Keratinocyte (primary cell): Measurements from ENCODE around the gene DSCAML1. TPM values are rescaled to one million over a fixed set of nuclear protein-coding genes. Genes with fewer than 3 reads are reported as not detected.

Experiments used
- DNase-seq: peaks from one replicate; pipeline ENCODE4 v3.0.0-alpha.2; 2011; ENCODE audit warnings: low read depth, missing footprints, low spot score
- FAIRE-seq: peaks from 2 replicates; lab custom pipeline; 2011; peaks lifted over from hg19 to GRCh38; lab: Jason Lieb, UNC
- H2AFZ ChIP-seq: 2 replicates; pipeline ENCODE4 v1.6.0; 2012; ENCODE audit warnings: low read length, control low read depth, inconsistent platforms; ENCODE audit not compliant: control insufficient read depth
- H3K27ac ChIP-seq: 2 replicates; pipeline ENCODE4 v1.5.1; 2011; ENCODE audit warnings: low read length; ENCODE audit not compliant: control insufficient read depth, insufficient read depth
- H3K27me3 ChIP-seq: 3 replicates; pipeline ENCODE4 v1.6.0; 2011; ENCODE audit warnings: low read length; ENCODE audit not compliant: control insufficient read depth, insufficient read depth; ENCODE audit errors: extremely low read depth
- H3K36me3 ChIP-seq, 2 experiments: 2 replicates in 1 of 2; 3 replicates in 1 of 2; pipeline ENCODE4 v1.5.1; 2011; ENCODE audit warnings: low read length in 2 of 2, mild to moderate bottlenecking in 1 of 2; ENCODE audit not compliant: control insufficient read depth in 2 of 2, insufficient read depth in 2 of 2; ENCODE audit errors: extremely low read depth in 1 of 2
- H3K4me1 ChIP-seq: 3 replicates; pipeline ENCODE4 v1.5.1; 2011; ENCODE audit warnings: low read length; ENCODE audit not compliant: control insufficient read depth, insufficient read depth; ENCODE audit errors: extremely low read depth
- H3K4me2 ChIP-seq: 3 replicates; pipeline ENCODE4 v1.6.0; 2011; ENCODE audit warnings: low read depth, low read length; ENCODE audit not compliant: control insufficient read depth, insufficient read depth; ENCODE audit errors: extremely low read depth
- H3K4me3 ChIP-seq, 3 experiments: fragments of 200-600 bp in 1 of 3; sonication (generic) in 1 of 3; 2 replicates in 2 of 3; 3 replicates in 1 of 3; pipeline ENCODE4 v1.5.1; 2011 to 2016; ENCODE audit warnings: low read length in 3 of 3, mild to moderate bottlenecking in 3 of 3, control low read depth in 2 of 3, inconsistent platforms in 1 of 3, low read depth in 1 of 3, mixed read lengths in 1 of 3, mixed run types in 1 of 3, moderate library complexity in 1 of 3; ENCODE audit not compliant: control insufficient read depth in 2 of 3, insufficient read depth in 2 of 3; ENCODE audit errors: extremely low read depth in 1 of 3
- H3K79me2 ChIP-seq: 2 replicates; pipeline ENCODE4 v1.6.0; 2012; ENCODE audit warnings: low read length; ENCODE audit not compliant: control insufficient read depth, insufficient read depth
- H3K9ac ChIP-seq: 3 replicates; pipeline ENCODE4 v1.6.0; 2011; ENCODE audit warnings: low read length; ENCODE audit not compliant: control insufficient read depth, insufficient read depth; ENCODE audit errors: extremely low read depth
- H3K9me1 ChIP-seq: 3 replicates; pipeline ENCODE4 v1.6.0; 2011; ENCODE audit warnings: low read length; ENCODE audit not compliant: control insufficient read depth, insufficient read depth; ENCODE audit errors: extremely low read depth
- H3K9me3 ChIP-seq: 2 replicates; pipeline ENCODE4 v1.5.1; 2012; ENCODE audit warnings: low read depth, low read length; ENCODE audit not compliant: control insufficient read depth
- H4K20me1 ChIP-seq: 3 replicates; pipeline ENCODE4 v1.6.0; 2011; ENCODE audit warnings: low read length; ENCODE audit not compliant: control insufficient read depth, insufficient read depth; ENCODE audit errors: extremely low read depth
- EZH2 ChIP-seq: IDR thresholded peaks from one replicate; pipeline ENCODE4 v1.6.1; 2012; ENCODE audit warnings: inconsistent platforms, mild to moderate bottlenecking, low read length, moderate library complexity
- dilution Hi-C: fragments of 300-500 bp; cut with MboI; formaldehyde crosslinking; loops from one replicate; pipeline ENCODE4 v1.7.0; 2020; ENCODE audit warnings: low sequenced_read_pairs; ENCODE audit not compliant: extremely low pct_ligation_motif_present
- polyA plus RNA-seq, 5 experiments: library from polyadenylated mRNA; depleted of rRNA in 3 of 5; stranded (reverse) in 3 of 5; stranded (forward) in 1 of 5; unstranded in 1 of 5; fragments of >200 nt; gene quantifications; 1 replicate in 1 of 5; 2 replicates in 3 of 5; 3 replicates in 1 of 5; pipeline versions ENCODE4 v1.2.1 to v1.2.3, GENCODE V29; 2011 to 2012; ENCODE audit warnings: missing spikeins in 2 of 5, low read depth in 1 of 5, low replicate concordance in 1 of 5
- TF ChIP-seq, protein P1 (sequence below), 3 experiments: IDR thresholded peaks in 1 of 3; conservative IDR thresholded peaks in 1 of 3; optimal IDR thresholded peaks in 1 of 3; 2 replicates in 2 of 3; 3 replicates in 1 of 3; pipeline versions ENCODE3 to v1.5.1; 2011; ENCODE audit warnings: low read length in 3 of 3, mild to moderate bottlenecking in 3 of 3, moderate library complexity in 2 of 3, control low read depth in 1 of 3, inconsistent platforms in 1 of 3; ENCODE audit not compliant: insufficient read depth in 2 of 3; ENCODE audit errors: extremely low read depth in 1 of 3

The DSCAML1 gene
- polyA plus RNA-seq, 1 donor (not counting 4 experiments of a cell fraction or from before 2014, with no cell fraction given) = not detected

DNA sequence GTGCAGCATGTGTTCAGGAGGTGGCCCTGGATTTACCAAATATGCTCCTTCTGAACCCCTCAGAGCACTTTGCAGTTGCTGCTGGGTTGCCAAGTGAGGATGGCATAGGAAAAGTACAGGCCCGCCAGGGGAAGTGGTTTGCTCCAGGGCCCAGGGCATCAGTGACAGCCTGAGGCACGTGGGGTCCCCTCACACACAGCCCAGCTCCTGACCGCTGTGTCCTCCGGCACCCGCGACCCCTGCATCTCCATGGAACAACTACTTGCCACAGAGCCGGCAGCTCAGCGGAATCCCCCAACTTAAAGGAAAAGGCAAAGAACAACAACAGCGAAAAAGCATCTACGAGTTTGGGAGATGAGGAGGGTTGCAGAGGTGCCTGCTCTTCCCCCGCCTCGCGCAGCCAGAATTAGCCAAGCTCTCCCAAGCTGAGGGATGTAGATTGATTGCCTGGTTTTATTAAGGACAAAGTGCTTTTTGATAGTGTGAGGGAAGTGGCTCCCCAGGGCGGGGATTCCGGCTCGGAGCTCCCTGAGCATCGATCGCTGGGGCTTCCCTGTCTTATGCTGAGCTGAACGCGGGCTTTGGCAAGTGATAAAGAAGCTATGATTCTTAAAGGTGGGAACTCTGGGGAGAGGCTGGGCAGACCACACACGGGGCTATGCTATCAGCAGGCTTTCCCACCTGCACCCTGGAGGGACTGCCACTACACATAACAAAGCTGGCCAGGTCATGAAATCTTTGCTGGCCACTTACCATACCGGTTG is 294.8 kb downstream of the DSCAML1 start:
- dilution Hi-C loops = no loop called here
- no peaks in the 10 kb centered on the region for H3K9me1 ChIP-seq
- H3K4me1 ChIP-seq = no peaks in the 10 kb centered on the region
- no peak overlapping the region for H3K4me3 ChIP-seq
- H3K27ac ChIP-seq = no peak overlapping the region
- peaks cover 23% of the 10 kb centered on the region for H3K27me3 ChIP-seq
- no peak overlapping the region for H3K9ac ChIP-seq
- no peak overlapping the region for H3K4me2 ChIP-seq
- no peaks in the 10 kb centered on the region for H3K9me3 ChIP-seq
- H2AFZ ChIP-seq = no peak overlapping the region
- peaks cover 2% of the 10 kb centered on the region for H4K20me1 ChIP-seq
- DNase-seq (no peak), FAIRE-seq (no peak)
- TF ChIP-seq, protein P1, sequence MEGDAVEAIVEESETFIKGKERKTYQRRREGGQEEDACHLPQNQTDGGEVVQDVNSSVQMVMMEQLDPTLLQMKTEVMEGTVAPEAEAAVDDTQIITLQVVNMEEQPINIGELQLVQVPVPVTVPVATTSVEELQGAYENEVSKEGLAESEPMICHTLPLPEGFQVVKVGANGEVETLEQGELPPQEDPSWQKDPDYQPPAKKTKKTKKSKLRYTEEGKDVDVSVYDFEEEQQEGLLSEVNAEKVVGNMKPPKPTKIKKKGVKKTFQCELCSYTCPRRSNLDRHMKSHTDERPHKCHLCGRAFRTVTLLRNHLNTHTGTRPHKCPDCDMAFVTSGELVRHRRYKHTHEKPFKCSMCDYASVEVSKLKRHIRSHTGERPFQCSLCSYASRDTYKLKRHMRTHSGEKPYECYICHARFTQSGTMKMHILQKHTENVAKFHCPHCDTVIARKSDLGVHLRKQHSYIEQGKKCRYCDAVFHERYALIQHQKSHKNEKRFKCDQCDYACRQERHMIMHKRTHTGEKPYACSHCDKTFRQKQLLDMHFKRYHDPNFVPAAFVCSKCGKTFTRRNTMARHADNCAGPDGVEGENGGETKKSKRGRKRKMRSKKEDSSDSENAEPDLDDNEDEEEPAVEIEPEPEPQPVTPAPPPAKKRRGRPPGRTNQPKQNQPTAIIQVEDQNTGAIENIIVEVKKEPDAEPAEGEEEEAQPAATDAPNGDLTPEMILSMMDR (optimal IDR thresholded peaks at IDR 0.05 in 1 of 3, IDR thresholded peaks at IDR 0.05 in 1 of 3, conservative IDR thresholded peaks at IDR 0.05 in 1 of 3; ENCODE audit: extremely low read depth in 1 of 3, insufficient read depth in 2 of 3, low read length in 3 of 3) = no peak
- TF ChIP-seq EZH2 = no peak
- H3K36me3 ChIP-seq = no peaks in the 10 kb centered on the region
- H3K79me2 ChIP-seq = no peaks in the 10 kb centered on the region

DNA sequence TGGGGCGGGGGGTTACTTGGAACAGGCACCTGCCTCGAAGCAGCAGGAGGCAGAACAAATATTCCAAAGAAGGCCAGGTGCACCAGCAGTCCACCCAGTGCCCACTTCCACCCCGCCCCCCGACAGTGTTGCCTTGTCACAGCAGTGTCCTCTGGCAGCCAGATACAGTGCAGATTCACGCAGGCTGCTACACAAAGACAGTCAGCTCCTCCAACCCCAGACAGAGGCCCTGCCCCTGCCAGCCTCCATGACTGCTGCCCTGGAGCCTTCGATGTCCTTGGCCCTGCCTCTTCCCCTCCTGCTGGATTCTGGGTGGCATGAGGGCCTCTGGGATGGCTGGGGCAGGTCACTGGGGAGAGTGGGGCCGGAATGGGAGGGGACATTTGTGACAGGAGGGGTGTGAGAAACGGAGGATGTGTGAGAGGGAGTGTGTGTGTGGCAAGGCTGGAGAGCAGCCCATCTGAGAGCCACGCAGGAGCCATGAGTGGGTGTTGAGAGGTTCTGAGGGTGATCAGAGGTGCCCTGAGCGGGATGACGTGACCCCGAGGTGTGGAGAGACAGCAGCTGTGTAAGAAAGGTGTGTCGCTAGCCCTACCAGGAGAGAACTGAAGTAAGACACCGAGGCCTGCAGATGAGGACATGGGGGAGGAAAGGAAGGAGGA is 295.6 kb downstream of the DSCAML1 start:
- no peak overlapping the region for H3K4me2 ChIP-seq
- no peaks in the 10 kb centered on the region for H3K4me1 ChIP-seq
- peaks cover 2% of the 10 kb centered on the region for H4K20me1 ChIP-seq
- no peak for DNase-seq
- H3K27me3 ChIP-seq = peaks cover 18% of the 10 kb centered on the region
- no peak overlapping the region for H2AFZ ChIP-seq
- no peak overlapping the region for H3K27ac ChIP-seq
- dilution Hi-C loops = no loop called here
- H3K36me3 ChIP-seq = no peaks in the 10 kb centered on the region
- H3K79me2 ChIP-seq = no peaks in the 10 kb centered on the region
- no peak overlapping the region for H3K4me3 ChIP-seq
- FAIRE-seq = no peak
- no peak for TF ChIP-seq EZH2
- TF ChIP-seq, protein P1 (optimal IDR thresholded peaks at IDR 0.05 in 1 of 3, IDR thresholded peaks at IDR 0.05 in 1 of 3, conservative IDR thresholded peaks at IDR 0.05 in 1 of 3; ENCODE audit: extremely low read depth in 1 of 3, insufficient read depth in 2 of 3, low read length in 3 of 3) = no peak
- H3K9me1 ChIP-seq = no peaks in the 10 kb centered on the region
- no peaks in the 10 kb centered on the region for H3K9me3 ChIP-seq
- no peak overlapping the region for H3K9ac ChIP-seq
